Body of pancreas (tissue), 4 donors: ENCODE measurements around the gene BCL2L11. TPM values are rescaled to one million over a fixed set of nuclear protein-coding genes. Genes with fewer than 3 reads are reported as not detected.

Experiments used
- ATAC-seq: fragments of 150-250 bp; one replicate; pipeline ENCODE4 v1.9.1; 2016
- DNase-seq, 4 donors: peaks; one replicate each; pipeline ENCODE4 v3.0.0-alpha.2; 2019
- H3K27ac ChIP-seq, 4 donors: fragments of 200-600 bp; sonication (generic); 1 replicate in 3 of 4; 2 replicates in 1 of 4; pipeline versions ENCODE4 v1.5.1 to v1.6.1; 2016 to 2019; ENCODE audit warnings: mild to moderate bottlenecking in 1 of 4, mixed read lengths in 1 of 4, moderate library complexity in 1 of 4
- H3K27me3 ChIP-seq, 2 donors: fragments of 200-600 bp; sonication (generic); one replicate each; pipeline ENCODE4 v1.6.0; 2016; ENCODE audit warnings: mild to moderate bottlenecking in 1 of 2
- H3K36me3 ChIP-seq, 2 donors: fragments of 200-600 bp; sonication (generic); replicated peaks in 1 of 2; 2 replicates each; pipeline ENCODE4 v1.5.1; 2016; ENCODE audit warnings: low read depth in 2 of 2; ENCODE audit not compliant: insufficient read depth in 1 of 2
- H3K4me1 ChIP-seq: fragments of 200-600 bp; sonication (generic); one replicate; pipeline ENCODE4 v1.6.0; 2016
- H3K4me3 ChIP-seq, 2 donors: fragments of 200-600 bp; sonication (generic); 1 replicate in 1 of 2; 2 replicates in 1 of 2; pipeline ENCODE4 v1.5.1; 2016 to 2019
- H3K9me3 ChIP-seq, 3 donors: fragments of 200-600 bp; sonication (generic); 1 replicate in 2 of 3; 2 replicates in 1 of 3; pipeline ENCODE4 v1.5.1; 2016
- POLR2A ChIP-seq, 3 donors: fragments of 450-650 bp; IDR thresholded peaks; one replicate each; pipeline ENCODE4 v1.6.1; 2016; ENCODE audit warnings: antibody characterized with exemption in 3 of 3, mild to moderate bottlenecking in 2 of 3
- WGBS, 2 donors: methylation state at CpG; one replicate each; pipeline ENCODE4 v1.1.5; 2017; 5-methylcytosine and 5-hydroxymethylcytosine counted together
- intact Hi-C: fragments of 100-400 bp; cut with DNase I; formaldehyde crosslinking; loops from one replicate; pipeline ENCODE4 v1.15.1; 2023
- total RNA-seq, 2 donors: library from RNA; depleted of rRNA; stranded (reverse); fragments of >200 nt; gene quantifications; one replicate each; pipeline ENCODE4 v1.1.0, GENCODE V29; 2016
- TF ChIP-seq, protein P1 (sequence below), 7 experiments: fragments of 450-650 bp in 4 of 7; fragments of 200-600 bp in 3 of 7; sonication (generic) in 3 of 7; IDR thresholded peaks; one replicate each; pipeline ENCODE4 v1.5.1; 2016 to 2019; ENCODE audit warnings: antibody characterized with exemption in 7 of 7

Gene BCL2L11
- total RNA-seq, 2 donors from 2014 or later = 10.9 to 18.7 TPM

DNA sequence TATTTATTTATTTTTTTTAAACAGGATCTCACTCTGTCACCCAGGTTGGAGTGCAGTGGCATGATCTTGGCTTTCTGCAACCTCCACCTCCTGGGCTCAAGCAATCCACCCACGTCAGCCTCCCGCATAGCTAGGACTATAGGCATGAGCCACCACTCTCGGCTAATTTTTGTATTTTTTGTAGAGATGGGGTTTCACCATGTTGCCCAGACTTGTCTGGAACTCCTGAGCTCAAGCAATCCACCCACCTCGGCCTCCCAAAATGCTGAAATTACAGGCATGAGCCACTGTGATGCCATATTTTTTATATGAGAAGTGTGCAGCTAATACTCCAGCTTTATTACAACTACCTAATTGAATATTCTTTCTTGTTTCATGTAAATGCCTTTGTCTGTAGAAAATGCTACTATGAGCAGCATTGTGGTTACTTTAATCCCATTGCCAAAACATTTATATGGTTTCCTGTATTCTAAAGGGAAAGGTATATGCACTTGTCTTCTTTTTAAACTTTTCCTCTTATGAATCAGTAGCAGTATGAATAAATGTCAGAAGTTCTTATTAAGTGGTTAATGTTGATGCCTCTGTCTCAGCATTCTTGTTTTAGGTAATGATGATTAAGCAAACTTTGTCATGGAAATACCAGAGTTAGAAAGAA lies 9.5 kb upstream of the BCL2L11 start:
- TF ChIP-seq, protein P1, sequence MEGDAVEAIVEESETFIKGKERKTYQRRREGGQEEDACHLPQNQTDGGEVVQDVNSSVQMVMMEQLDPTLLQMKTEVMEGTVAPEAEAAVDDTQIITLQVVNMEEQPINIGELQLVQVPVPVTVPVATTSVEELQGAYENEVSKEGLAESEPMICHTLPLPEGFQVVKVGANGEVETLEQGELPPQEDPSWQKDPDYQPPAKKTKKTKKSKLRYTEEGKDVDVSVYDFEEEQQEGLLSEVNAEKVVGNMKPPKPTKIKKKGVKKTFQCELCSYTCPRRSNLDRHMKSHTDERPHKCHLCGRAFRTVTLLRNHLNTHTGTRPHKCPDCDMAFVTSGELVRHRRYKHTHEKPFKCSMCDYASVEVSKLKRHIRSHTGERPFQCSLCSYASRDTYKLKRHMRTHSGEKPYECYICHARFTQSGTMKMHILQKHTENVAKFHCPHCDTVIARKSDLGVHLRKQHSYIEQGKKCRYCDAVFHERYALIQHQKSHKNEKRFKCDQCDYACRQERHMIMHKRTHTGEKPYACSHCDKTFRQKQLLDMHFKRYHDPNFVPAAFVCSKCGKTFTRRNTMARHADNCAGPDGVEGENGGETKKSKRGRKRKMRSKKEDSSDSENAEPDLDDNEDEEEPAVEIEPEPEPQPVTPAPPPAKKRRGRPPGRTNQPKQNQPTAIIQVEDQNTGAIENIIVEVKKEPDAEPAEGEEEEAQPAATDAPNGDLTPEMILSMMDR (IDR thresholded peaks at IDR 0.05) = no peak
- TF ChIP-seq POLR2A (IDR thresholded peaks at IDR 0.05) = no peak
- DNase-seq (no peak), ATAC-seq (no peak)
- WGBS, 2 donors = 81 to 89% methylated on average over 4 of the region's 4 CpGs
- Histone ChIP-seq H3K9me3 (no peaks in the 10 kb centered on the region), H3K27ac (no peak overlapping the region), H3K4me3 (no peak overlapping the region), H3K36me3 (no peaks in the 10 kb centered on the region), H3K4me1 (no peaks in the 10 kb centered on the region), H3K27me3 (no peaks in the 10 kb centered on the region)
- intact Hi-C loops = no loop called here

DNA sequence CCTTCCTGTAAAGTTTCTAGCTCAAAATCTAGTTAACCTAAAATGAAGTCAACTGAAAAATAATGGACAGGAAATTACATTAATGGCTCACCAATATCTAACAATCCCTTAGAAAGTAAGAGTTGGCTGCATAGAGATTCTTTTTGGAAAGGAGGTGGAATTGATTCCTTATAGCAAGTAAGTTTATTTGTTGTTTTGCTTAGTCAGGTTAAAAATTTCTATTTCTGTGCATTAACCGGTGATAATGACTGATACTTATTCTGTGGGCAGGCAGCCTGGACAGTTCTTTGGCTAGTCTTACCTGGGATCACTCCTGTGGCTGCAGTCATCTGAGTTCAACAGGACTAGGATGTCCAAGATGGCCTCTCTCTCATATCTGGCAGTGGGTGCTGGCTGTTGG lies 6.9 kb upstream of the BCL2L11 start:
- Histone ChIP-seq H3K27me3 (no peaks in the 10 kb centered on the region), H3K27ac (no peak overlapping the region), H3K36me3 (no peaks in the 10 kb centered on the region), H3K4me3 (no peak overlapping the region), H3K4me1 (peaks cover 18% of the 10 kb centered on the region), H3K9me3 (no peaks in the 10 kb centered on the region)
- 55 to 58% methylated on average over 1 of the region's 1 CpG for WGBS, 2 donors
- ATAC-seq (no peak), DNase-seq (no peak)
- intact Hi-C loops = no loop called here
- TF ChIP-seq POLR2A (IDR thresholded peaks at IDR 0.05) = no peak
- TF ChIP-seq, protein P1 (IDR thresholded peaks at IDR 0.05) = no peak

DNA sequence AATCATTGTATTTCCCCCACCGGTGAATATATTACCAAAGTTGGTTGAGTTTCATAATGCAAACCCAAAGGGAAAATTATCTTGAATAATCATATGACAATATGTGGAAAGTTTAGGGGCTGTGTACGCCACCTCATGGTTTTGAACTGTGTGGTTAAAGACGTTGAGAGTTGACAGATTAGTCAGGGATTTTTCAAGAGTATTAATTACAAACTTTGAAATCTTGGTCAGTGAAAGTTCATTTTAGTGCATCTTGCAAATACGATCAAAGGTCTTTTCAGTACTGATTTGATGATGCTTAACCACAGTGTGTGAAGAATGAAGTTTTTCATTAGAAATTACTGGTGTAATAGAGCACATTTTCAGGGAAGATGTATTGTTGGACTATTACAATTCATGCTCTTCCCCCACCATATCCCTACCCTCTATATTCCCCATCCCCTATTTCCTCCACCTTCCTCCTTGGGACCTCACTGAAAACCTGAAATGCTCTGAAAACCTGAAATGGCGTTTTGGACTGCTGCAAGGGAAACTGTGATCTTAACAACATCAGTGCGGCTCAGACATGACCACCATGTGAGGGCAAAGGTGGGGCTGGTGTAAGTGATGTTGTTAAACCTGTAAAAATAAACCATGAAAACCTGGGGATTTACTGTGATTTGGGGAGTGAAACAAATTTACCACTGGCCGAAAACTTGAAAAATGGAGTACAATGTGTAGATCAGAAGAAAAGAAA lies 4.5 kb upstream of the BCL2L11 start:
- H3K27me3 ChIP-seq = peaks cover 0 to 6% of the 10 kb centered on the region in 2 donors
- WGBS, 2 donors = 50 to 65% methylated on average over 7 of the region's 7 CpGs

DNA sequence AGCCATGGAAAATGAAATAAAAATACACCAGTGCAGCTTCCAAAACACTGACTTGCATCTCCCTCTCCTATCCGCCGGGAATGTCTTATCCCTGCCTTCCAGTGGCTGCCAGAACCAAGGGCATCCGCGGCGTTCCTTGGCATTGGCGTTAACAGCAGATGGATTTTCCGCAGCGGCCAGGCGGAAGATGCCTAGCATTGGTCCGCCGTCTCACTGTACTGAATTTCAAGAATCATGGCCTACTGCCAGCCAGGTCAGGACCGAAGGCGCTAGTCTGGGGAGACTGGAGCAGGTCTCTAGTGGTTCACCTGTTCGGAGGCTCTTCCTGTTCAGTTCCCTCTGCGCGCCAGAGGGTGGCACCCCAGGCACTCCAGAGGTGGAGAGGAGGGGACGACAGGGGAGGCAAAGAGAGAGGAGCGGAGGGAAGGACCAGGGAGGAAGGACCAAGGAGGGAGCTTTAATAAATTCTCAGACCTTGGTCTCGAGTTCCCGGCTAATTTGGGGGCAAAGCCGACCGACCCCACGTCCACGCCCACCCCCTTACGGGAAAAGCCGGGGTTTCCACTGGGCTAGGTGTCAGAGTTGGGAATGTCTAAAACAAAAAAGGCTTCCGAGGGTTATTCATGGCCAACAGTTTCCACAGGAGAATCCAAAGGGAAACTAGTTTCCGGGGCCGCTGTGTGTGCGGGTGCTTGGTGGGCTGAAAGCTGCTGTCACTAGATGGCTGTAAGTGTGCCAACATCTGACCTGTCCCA lies 3.7 kb upstream of the BCL2L11 start:
- peaks cover 0 to 6% of the 10 kb centered on the region in 2 donors for H3K27me3 ChIP-seq
- intact Hi-C loops = no loop called here

More for the DNA sequence above, 4.5 kb upstream of the BCL2L11 start:
- Histone ChIP-seq H3K4me3 (no peak overlapping the region), H3K9me3 (no peaks in the 10 kb centered on the region), H3K27ac (no peak overlapping the region), H3K36me3 (no peaks in the 10 kb centered on the region), H3K4me1 (peaks cover 30% of the 10 kb centered on the region)
- TF ChIP-seq, protein P1 (IDR thresholded peaks at IDR 0.05) = no peak
- TF ChIP-seq POLR2A (IDR thresholded peaks at IDR 0.05) = no peak
- ATAC-seq (no peak), DNase-seq (no peak)
- intact Hi-C loops = no loop called here

More for the DNA sequence above, 3.7 kb upstream of the BCL2L11 start:
- Histone ChIP-seq H3K9me3 (no peaks in the 10 kb centered on the region), H3K4me3 (no peak overlapping the region), H3K4me1 (peaks cover 37% of the 10 kb centered on the region), H3K27ac (no peak overlapping the region), H3K36me3 (no peaks in the 10 kb centered on the region)
- 2 to 4% methylated on average over 29 to 30 of the region's 30 CpGs for WGBS, 2 donors
- DNase-seq = peak; percentile 81 to 85 (median 84)
- TF ChIP-seq, protein P1 (IDR thresholded peaks at IDR 0.05) = peak; percentile 74 to 97 (median 94)
- no peak for TF ChIP-seq POLR2A (IDR thresholded peaks at IDR 0.05)
- peak; percentile 50 for ATAC-seq
